ENCODE results near the gene CCDC59.

DNA sequence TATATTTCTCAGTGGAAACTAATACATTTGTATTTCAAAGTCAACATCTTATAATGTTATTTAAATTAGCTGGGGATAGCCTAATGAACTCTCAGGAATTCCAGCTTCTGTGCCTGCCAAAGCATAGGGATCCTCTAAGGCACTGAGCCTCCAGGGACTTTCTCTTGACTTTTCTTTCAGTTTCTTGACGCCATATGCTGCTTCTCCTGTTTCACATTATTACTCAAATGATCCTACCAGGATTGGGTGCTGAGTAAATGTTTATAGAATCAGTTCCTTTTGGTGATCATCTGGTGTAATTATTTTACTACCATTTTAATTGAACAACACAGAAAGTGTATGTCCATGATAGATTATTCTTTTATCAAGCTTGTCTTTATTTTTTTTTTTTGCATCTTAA is 8.0 kb upstream of the CCDC59 start:
- TF ChIP-seq, protein P1, sequence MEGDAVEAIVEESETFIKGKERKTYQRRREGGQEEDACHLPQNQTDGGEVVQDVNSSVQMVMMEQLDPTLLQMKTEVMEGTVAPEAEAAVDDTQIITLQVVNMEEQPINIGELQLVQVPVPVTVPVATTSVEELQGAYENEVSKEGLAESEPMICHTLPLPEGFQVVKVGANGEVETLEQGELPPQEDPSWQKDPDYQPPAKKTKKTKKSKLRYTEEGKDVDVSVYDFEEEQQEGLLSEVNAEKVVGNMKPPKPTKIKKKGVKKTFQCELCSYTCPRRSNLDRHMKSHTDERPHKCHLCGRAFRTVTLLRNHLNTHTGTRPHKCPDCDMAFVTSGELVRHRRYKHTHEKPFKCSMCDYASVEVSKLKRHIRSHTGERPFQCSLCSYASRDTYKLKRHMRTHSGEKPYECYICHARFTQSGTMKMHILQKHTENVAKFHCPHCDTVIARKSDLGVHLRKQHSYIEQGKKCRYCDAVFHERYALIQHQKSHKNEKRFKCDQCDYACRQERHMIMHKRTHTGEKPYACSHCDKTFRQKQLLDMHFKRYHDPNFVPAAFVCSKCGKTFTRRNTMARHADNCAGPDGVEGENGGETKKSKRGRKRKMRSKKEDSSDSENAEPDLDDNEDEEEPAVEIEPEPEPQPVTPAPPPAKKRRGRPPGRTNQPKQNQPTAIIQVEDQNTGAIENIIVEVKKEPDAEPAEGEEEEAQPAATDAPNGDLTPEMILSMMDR (IDR thresholded peaks at IDR 0.05) = no peak
- no peak for TF ChIP-seq POLR2A (IDR thresholded peaks at IDR 0.05)
